Endothelial cell of hepatic sinusoid (primary cell): Measurements from ENCODE around the gene FDPS.
"Not testable (repeated sequence)": the region's sequence is repeated elsewhere in the genome, so short reads cannot be mapped to it uniquely, and the experiment has no call there.

Source experiments
- in situ Hi-C: cut with HindIII; loops from 2 replicates; pipeline ENCODE4 v1.10.0; 2017; ENCODE audit warnings: low sequenced_read_pairs

FDPS gene

GRCh38 chr1:155285063-155285462, 23.6 kb upstream of the FDPS start:
- in situ Hi-C loops = no loop called here

- in situ Hi-C loops = no loop called here
These were observed 23.0 kb upstream of the FDPS start for GRCh38 chr1:155285631-155286044.

GRCh38 chr1:155286544-155286943, 22.1 kb upstream of the FDPS start:
- in situ Hi-C loops = no loop called here

GRCh38 chr1:155287987-155288543, 20.6 kb upstream of the FDPS start:
- in situ Hi-C loops = no loop called here

- in situ Hi-C loops = not testable (repeated sequence)
These were observed 17.7 kb upstream of the FDPS start for GRCh38 chr1:155291006-155291405.

GRCh38 chr1:155293086-155293749, 15.4 kb upstream of the FDPS start:
- in situ Hi-C loops = no loop called here

- in situ Hi-C loops = no loop called here
These were observed 14.0 kb upstream of the FDPS start for GRCh38 chr1:155294520-155295182.

- in situ Hi-C loops = no loop called here
These were observed 13.3 kb upstream of the FDPS start for GRCh38 chr1:155295183-155295941.

- in situ Hi-C loops = no loop called here
These were observed 12.8 kb upstream of the FDPS start for GRCh38 chr1:155295942-155296267.

- in situ Hi-C loops = no loop called here
These were observed 12.0 kb upstream of the FDPS start for GRCh38 chr1:155296661-155297060.

GRCh38 chr1:155297384-155297783, 11.3 kb upstream of the FDPS start:
- in situ Hi-C loops = no loop called here

- in situ Hi-C loops = no loop called here
These were observed 8.6 kb upstream of the FDPS start for GRCh38 chr1:155300024-155300423.

- in situ Hi-C loops = no loop called here
These were observed 7.9 kb upstream of the FDPS start for GRCh38 chr1:155300553-155301329.

GRCh38 chr1:155301342-155301841, 7.3 kb upstream of the FDPS start, which contains the start of gene PKLR:
Gene PKLR, minus strand, starts transcription at chr1:155301438. Its CDS starts 43 bp downstream, at chr1:155301395.
- in situ Hi-C loops = no loop called here

GRCh38 chr1:155304558-155305063, 4.1 kb upstream of the FDPS start:
- in situ Hi-C loops = no loop called here

- in situ Hi-C loops = no loop called here
These were observed 2.7 kb upstream of the FDPS start for GRCh38 chr1:155305881-155306391.

- in situ Hi-C loops = no loop called here
These were observed 1.4 kb upstream of the FDPS start for GRCh38 chr1:155307247-155307740.

GRCh38 chr1:155309423-155310021, 856 bp downstream of the FDPS start:
- in situ Hi-C loops = loop anchor here (10.0 kb wide), 1 partner anchor 345 kb away; no protein-coding TSS in a partner anchor

- in situ Hi-C loops = loop anchor here (10.0 kb wide), 1 partner anchor 342 kb away; no protein-coding TSS in a partner anchor
These were observed 4.6 kb downstream of the FDPS start for GRCh38 chr1:155313261-155313660.
